SK-N-SH (cell line): ENCODE results near the gene BRD9.

Experiments
- CHD2 ChIP-seq: fragments of 150-350 bp; IDR thresholded peaks from 2 replicates; pipeline ENCODE4 v1.6.1; 2018; ENCODE audit warnings: low read length; ENCODE audit not compliant: partially characterized antibody
- CTCF ChIP-seq: fragments of 200-600 bp; sonication (generic); IDR thresholded peaks from 2 replicates; pipeline ENCODE4 v1.6.1; 2017; ENCODE audit warnings: antibody characterized with exemption, mild to moderate bottlenecking, moderate library complexity
- EP300 ChIP-seq, 2 experiments: IDR thresholded peaks; 2 replicates each; pipeline versions ENCODE4 v1.4.0 to v1.6.1; 2012; ENCODE audit warnings: borderline replicate concordance in 1 of 2, low read depth in 1 of 2, low read length in 1 of 2
- MEF2A ChIP-seq: IDR thresholded peaks from 2 replicates; pipeline ENCODE4 v1.4.0; 2012; ENCODE audit warnings: low read depth, borderline replicate concordance
- POLR2AphosphoS5 ChIP-seq: IDR thresholded peaks from 2 replicates; pipeline ENCODE4 v1.6.1; 2012; ENCODE audit warnings: low read depth, low read length
- RAD21 ChIP-seq: IDR thresholded peaks from 2 replicates; pipeline ENCODE4 v1.6.1; 2012; ENCODE audit warnings: mild to moderate bottlenecking, low read length
- RFX5 ChIP-seq: IDR thresholded peaks from 2 replicates; pipeline ENCODE4 v1.6.1; 2012; ENCODE audit warnings: mild to moderate bottlenecking, improper control_type of control experiment, low read length
- TAF1 ChIP-seq: IDR thresholded peaks from 2 replicates; pipeline ENCODE4 v1.6.1; 2012; ENCODE audit warnings: low read depth, mild to moderate bottlenecking, low read length, moderate library complexity, borderline replicate concordance
- YY1 ChIP-seq: IDR thresholded peaks from 2 replicates; pipeline ENCODE4 v1.4.0; 2012; ENCODE audit warnings: low read depth, mild to moderate bottlenecking

GRCh38 chr5:885529-885928 lies 7.1 kb downstream of the BRD9 start:
- no peak for TF ChIP-seq MEF2A
- TF ChIP-seq YY1 = no peak
- no peak for TF ChIP-seq POLR2AphosphoS5
- TF ChIP-seq CTCF = no peak
- no peak for TF ChIP-seq RAD21
- TF ChIP-seq TAF1 = no peak
- TF ChIP-seq CHD2 = no peak
- TF ChIP-seq EP300 (IDR thresholded peaks at IDR 0.05; ENCODE audit: borderline replicate concordance in 1 of 2, low read depth in 1 of 2, low read length in 1 of 2) = no peak
- TF ChIP-seq RFX5 = no peak
